IMR-90 (cell line): ENCODE results near the gene PREP.

Source experiments
- CHD1 ChIP-seq: IDR thresholded peaks from 2 replicates; pipeline ENCODE4 v1.6.1; 2012; ENCODE audit warnings: low read depth, low read length, improper control_type of control experiment
- CTCF ChIP-seq: conservative IDR thresholded peaks from 2 replicates; pipeline ENCODE4 v1.5.1; 2012; ENCODE audit warnings: mild to moderate bottlenecking, low read depth, low read length, improper control_type of control experiment
- ELK1 ChIP-seq: fragments of 150-350 bp; IDR thresholded peaks from 2 replicates; pipeline ENCODE4 v1.6.1; 2016; ENCODE audit warnings: low read depth, mild to moderate bottlenecking, low read length, moderate library complexity, borderline replicate concordance
- MAFK ChIP-seq: IDR thresholded peaks from 2 replicates; pipeline ENCODE4 v1.6.1; 2012; ENCODE audit warnings: low read depth, low read length, improper control_type of control experiment
- MAZ ChIP-seq: IDR thresholded peaks from 2 replicates; pipeline ENCODE4 v1.6.1; 2012; ENCODE audit warnings: low read depth, mild to moderate bottlenecking, low read length, improper control_type of control experiment, moderate library complexity, borderline replicate concordance
- MXI1 ChIP-seq: IDR thresholded peaks from 2 replicates; pipeline ENCODE4 v1.6.1; 2012; ENCODE audit warnings: low read depth, mild to moderate bottlenecking, low read length, moderate library complexity, borderline replicate concordance
- NFE2L2 ChIP-seq: fragments of 150-350 bp; IDR thresholded peaks from 2 replicates; pipeline ENCODE4 v1.6.1; 2016; ENCODE audit warnings: low read depth, mild to moderate bottlenecking, low read length
- POLR2A ChIP-seq: IDR thresholded peaks from 2 replicates; pipeline ENCODE4 v1.6.1; 2012; ENCODE audit warnings: mild to moderate bottlenecking, low read depth, low read length
- RAD21 ChIP-seq: IDR thresholded peaks from 2 replicates; pipeline ENCODE4 v1.6.1; 2012; ENCODE audit warnings: low read length, improper control_type of control experiment
- RCOR1 ChIP-seq: IDR thresholded peaks from 2 replicates; pipeline ENCODE4 v1.6.1; 2012; ENCODE audit warnings: mild to moderate bottlenecking, low read length, improper control_type of control experiment; ENCODE audit not compliant: insufficient replicate concordance
- TF ChIP-seq, protein P1 (sequence below): fragments of 150-350 bp; IDR thresholded peaks from 2 replicates; pipeline ENCODE4 v1.6.1; 2017; ENCODE audit warnings: mild to moderate bottlenecking, antibody characterized with exemption, low read length, low read depth

DNA sequence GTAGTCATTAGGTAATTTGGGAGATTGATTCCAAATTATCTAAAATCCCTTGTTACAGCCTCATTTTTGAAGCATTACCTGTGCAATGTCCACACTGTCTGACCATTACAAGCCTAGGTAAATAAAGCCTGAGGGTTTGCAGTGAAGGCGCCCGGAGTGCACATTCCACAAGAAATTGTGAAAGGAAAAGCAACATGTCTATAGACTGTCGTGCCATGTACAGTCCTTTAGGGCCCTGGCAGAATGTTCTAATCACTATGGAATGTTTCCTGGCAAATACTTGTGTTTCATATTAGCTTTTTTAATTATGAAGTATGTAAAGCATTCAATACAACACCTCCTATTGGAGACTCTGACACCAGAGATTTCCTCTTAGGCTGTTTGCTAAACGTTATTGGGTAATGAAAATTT lies 28.9 kb downstream of the PREP start:
- TF ChIP-seq MAZ (no peak), CTCF (no peak), POLR2A (no peak), RAD21 (no peak), ELK1 (no peak), RCOR1 (no peak), MAFK (no peak), MXI1 (no peak), NFE2L2 (no peak), CHD1 (no peak)
- TF ChIP-seq, protein P1, sequence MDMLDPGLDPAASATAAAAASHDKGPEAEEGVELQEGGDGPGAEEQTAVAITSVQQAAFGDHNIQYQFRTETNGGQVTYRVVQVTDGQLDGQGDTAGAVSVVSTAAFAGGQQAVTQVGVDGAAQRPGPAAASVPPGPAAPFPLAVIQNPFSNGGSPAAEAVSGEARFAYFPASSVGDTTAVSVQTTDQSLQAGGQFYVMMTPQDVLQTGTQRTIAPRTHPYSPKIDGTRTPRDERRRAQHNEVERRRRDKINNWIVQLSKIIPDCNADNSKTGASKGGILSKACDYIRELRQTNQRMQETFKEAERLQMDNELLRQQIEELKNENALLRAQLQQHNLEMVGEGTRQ, result no peak
